Measurements from ENCODE around the gene PLCB3.

GRCh38 chr11:64269540-64270220, 18.4 kb downstream of the PLCB3 start:
- TF ChIP-seq CTCF (IDR thresholded peaks at IDR 0.05; ENCODE audit: extremely low read depth in 1 of 2, insufficient read depth in 1 of 2, low read depth in 1 of 2, low read length in 2 of 2), result no peak
- TF ChIP-seq POLR2AphosphoS5 (IDR thresholded peaks at IDR 0.05; ENCODE audit: insufficient read depth, low read depth, low read length), result peak; percentile 92
- TF ChIP-seq POLR2A (IDR thresholded peaks at IDR 0.05; ENCODE audit: low read depth, low read length), result peak; percentile 73
- no peak for TF ChIP-seq MAX (IDR thresholded peaks at IDR 0.05; ENCODE audit: insufficient read depth, insufficient read length)
- TF ChIP-seq MYC (IDR thresholded peaks at IDR 0.05; ENCODE audit: low read depth, low read length), result no peak
- no peak for TF ChIP-seq EZH2 (IDR thresholded peaks at IDR 0.05; ENCODE audit: borderline replicate concordance, low read depth, low read length, severe bottlenecking)
- no peak for TF ChIP-seq FOS (IDR thresholded peaks at IDR 0.05; ENCODE audit: borderline replicate concordance, insufficient read depth, low read length)
- no peak for TF ChIP-seq GATA2 (IDR thresholded peaks at IDR 0.05; ENCODE audit: insufficient read depth, insufficient read length, low read depth, low read length)

Data from endothelial cell of umbilical vein (primary cell).